ENCODE data around the gene TSEN15. TPM values are rescaled to one million over a fixed set of nuclear protein-coding genes. Genes with fewer than 3 reads are reported as not detected.
A peak's percentile ranks its signal among the peaks of the same experiment; 100 is the strongest.

The TSEN15 gene
- total and polyA plus RNA-seq, 2 of the 13 experiments (the other 11 are each of a cell fraction or from before 2014, with no cell fraction given) = 25.6 to 35.8 TPM

GRCh38 chr1:184027826-184028695 is 23.5 kb upstream of the TSEN15 start (continued):
- no peak for TF ChIP-seq GMEB1 (CRISPR knock-in tag; IDR thresholded peaks at IDR 0.05; ENCODE audit: borderline replicate concordance)

- DNase-seq (ENCODE audit: low spot score) = peak; percentile 33
- Histone ChIP-seq H3K4me1 (ENCODE audit: insufficient read depth, low read length) (peaks cover 22% of the 10 kb centered on the region), H3K79me2 (ENCODE audit: insufficient read depth, low read length) (no peaks in the 10 kb centered on the region), H3K27me3 (ENCODE audit: control insufficient read depth in 1 of 2, insufficient read depth in 2 of 2, low read length in 2 of 2) (peaks cover 0 to 3% of the 10 kb centered on the region in 2 experiments; a peak in 3 of 5 replicates), H3K4me3 (replicated peaks in 1 of 3; ENCODE audit: insufficient read depth in 1 of 3, low read depth in 2 of 3, low read length in 3 of 3) (no peak overlapping the region), H3K27ac (ENCODE audit: extremely low read length, insufficient read depth, low read length) (no peak overlapping the region), H4K20me1 (ENCODE audit: insufficient read depth, low read length) (no peaks in the 10 kb centered on the region), H3K4me2 (ENCODE audit: low read depth, low read length) (no peak overlapping the region), H2AFZ (ENCODE audit: low read length) (no peak overlapping the region), H3K9ac (ENCODE audit: insufficient read depth, low read depth, low read length) (no peak overlapping the region), H3K36me3 (replicated peaks in 1 of 2; ENCODE audit: control insufficient read depth in 1 of 2, insufficient read depth in 2 of 2, low read length in 2 of 2) (no peaks in the 10 kb centered on the region), H3K9me3 (ENCODE audit: low read length) (no peaks in the 10 kb centered on the region)
- ChIA-PET CTCF (ENCODE audit: low intra/inter-chr PET ratio, low total read pairs) (no interaction called here), POLR2A (interaction anchor here (1.1 kb wide), 1 partner anchor 22 kb away, joined by 3 read pairs; no protein-coding TSS in a partner anchor)
- ATAC-seq = peak; percentile 71
- no TSS peak for BruUV-seq (replicated peaks)
- in situ Hi-C loops (cut with HindIII; ENCODE audit: extremely low pct_ligation_motif_present, low pct_unique_long_range_greater_than_20kb) = no loop called here
- WGBS (ENCODE audit: low lambda C conversion rate) = 5% methylated on average over 5 of the region's 5 CpGs
- no peak for FAIRE-seq
- intact Hi-C loops (cut with micrococcal nuclease; ENCODE audit: unreplicated experiment) = loop anchor here (5.0 to 10.0 kb wide), 2 partner anchors 84 to 112 kb away; no protein-coding TSS in a partner anchor
- no peak for TF ChIP-seq ZNF235 (CRISPR knock-in tag; IDR thresholded peaks at IDR 0.05; ENCODE audit: borderline replicate concordance)
- TF ChIP-seq ARID5B (CRISPR knock-in tag; IDR thresholded peaks at IDR 0.05) = peak; percentile 35; the same call in 1 of the 2 replicates
- peak; percentile 12; the same call in 1 of the 2 replicates for TF ChIP-seq GATAD2A (CRISPR knock-in tag; IDR thresholded peaks at IDR 0.05)
- no peak for TF ChIP-seq ELK4 (CRISPR knock-in tag; IDR thresholded peaks at IDR 0.05; ENCODE audit: borderline replicate concordance)
- no peak for TF ChIP-seq ZNF431 (CRISPR knock-in tag; IDR thresholded peaks at IDR 0.05; ENCODE audit: borderline replicate concordance, low read depth)
- TF ChIP-seq FOXA3 (CRISPR knock-in tag; IDR thresholded peaks at IDR 0.05) = peak; percentile 44
- 0 out of 2 replicates have a peak, but pooled peaks have one; percentile 41 for TF ChIP-seq LCORL (IDR thresholded peaks at IDR 0.05)
- no peak for TF ChIP-seq LCORL (CRISPR knock-in tag; IDR thresholded peaks at IDR 0.05)
- TF ChIP-seq TFDP1 (CRISPR knock-in tag; IDR thresholded peaks at IDR 0.05; ENCODE audit: borderline replicate concordance) = no peak
- TF ChIP-seq HNF4A (CRISPR knock-in tag; IDR thresholded peaks at IDR 0.05) = peak; percentile 68
- 0 out of 2 replicates have a peak, but pooled peaks have one; percentile 14 for TF ChIP-seq ZNF644 (CRISPR knock-in tag; IDR thresholded peaks at IDR 0.05; ENCODE audit: low read depth)
These were observed 22.5 kb upstream of the TSEN15 start for GRCh38 chr1:184028854-184029623.

All from HepG2 (cell line).